Naive thymus-derived CD4-positive, alpha-beta T cell (primary cell): Measurements from ENCODE around the gene ALAD. TPM values are rescaled to one million over a fixed set of nuclear protein-coding genes. Genes with fewer than 3 reads are reported as not detected.

Experiments used
- ATAC-seq: fragments of 150-1000 bp; cut with Tn5 transposase; 2 replicates; pipeline ENCODE4 v1.10.0; 2021; ENCODE audit warnings: mild to moderate bottlenecking, moderate library complexity
- CTCF ChIA-PET: fragments of 350-600 bp; sonication (Branson Sonifier 250); formaldehyde crosslinking; loops from one replicate; lab custom pipeline; 2021; ENCODE audit warnings: antibody characterized with exemption; lab: Charles Lee
- POLR2A ChIA-PET: fragments of 350-600 bp; sonication (Branson Sonifier 250); formaldehyde crosslinking; loops from one replicate; lab custom pipeline; 2021; ENCODE audit warnings: antibody characterized with exemption, inconsistent platforms; lab: Charles Lee
- DNase-seq, 9 donors: peaks; one replicate each; pipeline versions ENCODE4 v3.0.0 to v3.0.0-alpha.2; 2020 to 2022; ENCODE audit warnings: mixed read lengths in 1 of 9
- H3K27ac ChIP-seq: one replicate; pipeline ENCODE4 v1.7.0; 2013; ENCODE audit warnings: mild to moderate bottlenecking, low read depth, low read length, moderate library complexity
- H3K27me3 ChIP-seq, 2 donors: one replicate each; pipeline ENCODE4 v1.7.0; 2013; ENCODE audit warnings: low read length in 2 of 2, mild to moderate bottlenecking in 2 of 2, moderate library complexity in 2 of 2; ENCODE audit not compliant: control insufficient read depth in 2 of 2, insufficient read depth in 2 of 2
- H3K36me3 ChIP-seq, 3 experiments: 1 replicate in 2 of 3; 2 replicates in 1 of 3; pipeline ENCODE4 v1.7.0; 2013; ENCODE audit warnings: low read length in 3 of 3, mild to moderate bottlenecking in 3 of 3, moderate library complexity in 1 of 3; ENCODE audit not compliant: insufficient read depth in 3 of 3, control insufficient read depth in 2 of 3
- H3K4me1 ChIP-seq, 2 donors: one replicate each; pipeline ENCODE4 v1.7.0; 2013; ENCODE audit warnings: low read length in 2 of 2, mild to moderate bottlenecking in 2 of 2, moderate library complexity in 1 of 2; ENCODE audit not compliant: control insufficient read depth in 2 of 2, insufficient read depth in 2 of 2
- H3K4me3 ChIP-seq: 2 replicates; pipeline ENCODE4 v1.7.0; 2013; ENCODE audit warnings: mild to moderate bottlenecking, low read length
- H3K9me3 ChIP-seq, 3 experiments: 1 replicate in 2 of 3; 2 replicates in 1 of 3; pipeline ENCODE4 v1.7.0; 2013; ENCODE audit warnings: low read length in 3 of 3; ENCODE audit not compliant: control insufficient read depth in 2 of 3
- H3K27ac Mint-ChIP-seq, 9 donors: one replicate each; pipeline ENCODE4 v1.8.0; 2020 to 2022; ENCODE audit warnings: mixed read lengths in 9 of 9, mild to moderate bottlenecking in 8 of 9, moderate library complexity in 5 of 9, inconsistent platforms in 2 of 9
- H3K27me3 Mint-ChIP-seq, 5 donors: one replicate each; pipeline ENCODE4 v1.8.0; 2021 to 2022; ENCODE audit warnings: mixed read lengths in 5 of 5, mild to moderate bottlenecking in 1 of 5
- H3K36me3 Mint-ChIP-seq, 5 donors: one replicate each; pipeline ENCODE4 v1.8.0; 2020 to 2022; ENCODE audit warnings: mixed read lengths in 5 of 5, mild to moderate bottlenecking in 3 of 5, inconsistent platforms in 1 of 5
- H3K4me1 Mint-ChIP-seq, 7 donors: one replicate each; pipeline ENCODE4 v1.8.0; 2020 to 2022; ENCODE audit warnings: mixed read lengths in 7 of 7, mild to moderate bottlenecking in 3 of 7, inconsistent platforms in 1 of 7
- H3K4me3 Mint-ChIP-seq, 10 donors: one replicate each; pipeline ENCODE4 v1.8.0; 2020 to 2022; ENCODE audit warnings: mild to moderate bottlenecking in 10 of 10, mixed read lengths in 10 of 10, moderate library complexity in 6 of 10, inconsistent platforms in 2 of 10
- H3K9me3 Mint-ChIP-seq, 11 donors: one replicate each; pipeline ENCODE4 v1.8.0; 2020 to 2022; ENCODE audit warnings: mixed read lengths in 11 of 11, mild to moderate bottlenecking in 4 of 11, inconsistent platforms in 1 of 11, moderate library complexity in 1 of 11
- intact Hi-C, 2 donors: fragments of 100-400 bp; cut with micrococcal nuclease; formaldehyde crosslinking; loops; one replicate each; pipeline ENCODE4 v1.15.1; 2023
- polyA plus RNA-seq, 2 donors: library from polyadenylated mRNA; unstranded; fragments of 300-500 nt; fragmentation: Illumina TruSeq; gene quantifications; one replicate each; pipeline ENCODE4 v1.2.3, GENCODE V29; 2021
- total RNA-seq, 6 experiments: library from RNA in 5 of 6; stranded (reverse) in 5 of 6; gene quantifications; 1 replicate in 5 of 6; 2 replicates in 1 of 6; pipeline ENCODE4 v1.2.3 and lab custom pipeline; 2021 to 2026

ALAD gene
- total and polyA plus RNA-seq, 7 experiments from 2014 or later: 24.2 to 45.5 (median 31.4) TPM

DNA sequence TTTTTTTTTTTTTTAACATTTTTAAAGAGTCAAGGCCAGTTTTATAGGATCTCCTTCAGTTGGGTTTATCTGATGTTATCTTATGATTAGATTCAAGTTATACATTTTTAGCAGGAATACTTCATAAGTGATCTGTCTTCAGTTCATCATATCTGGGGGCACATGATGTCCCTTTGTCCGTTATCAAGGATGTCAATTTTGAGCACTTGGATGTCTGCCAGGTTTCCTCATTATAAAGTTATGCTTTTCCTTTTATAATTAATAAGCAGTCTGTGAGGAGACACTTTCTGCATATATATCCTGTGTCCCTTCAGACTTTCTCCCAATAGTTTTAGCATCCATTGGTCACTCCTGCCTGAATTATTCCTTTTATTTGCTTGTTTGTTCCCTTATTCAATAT, 36.1 kb downstream of the ALAD start:
- H3K4me1 ChIP-seq: no peaks in the 10 kb centered on the region
- DNase-seq: no peak
- no peak overlapping the region for H3K27ac ChIP-seq
- Mint-ChIP-seq H3K27ac (peak overlapping the region in 1 of 9 donors; percentile 79), H3K4me1 (peaks cover 0 to 3% (median 0%) of the 10 kb centered on the region in 7 donors), H3K27me3 (no peaks in the 10 kb centered on the region), H3K4me3 (no peak overlapping the region), H3K9me3 (no peaks in the 10 kb centered on the region), H3K36me3 (peaks cover 0 to 7% (median 0%) of the 10 kb centered on the region in 5 donors)
- no peaks in the 10 kb centered on the region for H3K27me3 ChIP-seq
- ATAC-seq: no peak
- no peak overlapping the region for H3K4me3 ChIP-seq
- ChIA-PET CTCF (no interaction called here), POLR2A (interaction anchor here (0.6 to 1.0 kb wide), 2 partner anchors 8 to 38 kb away, joined by 3 read pairs; no protein-coding TSS in a partner anchor)
- intact Hi-C loops: no loop called here
- H3K36me3 ChIP-seq: no peaks in the 10 kb centered on the region
- H3K9me3 ChIP-seq: no peaks in the 10 kb centered on the region

DNA sequence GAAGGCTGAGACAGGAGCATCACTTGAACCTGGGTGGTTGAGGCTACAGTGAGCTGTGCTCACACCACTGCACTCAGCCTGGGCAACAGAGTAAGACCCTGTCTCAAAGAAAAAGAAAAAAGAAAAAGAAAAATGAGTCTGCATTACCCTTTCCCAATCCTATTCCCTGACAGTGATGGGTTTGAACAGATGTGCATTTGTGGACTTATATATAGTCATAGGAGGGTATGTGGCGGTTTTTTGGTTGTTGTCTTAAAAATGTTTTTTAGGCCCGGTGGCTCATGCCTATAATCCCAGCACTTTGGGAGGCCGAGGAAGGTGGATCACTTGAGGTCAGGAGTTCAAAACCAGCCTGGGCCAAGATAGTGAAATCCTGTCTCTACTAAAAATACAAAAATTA, 37.7 kb downstream of the ALAD start:
- peaks cover 0 to 5% (median 0%) of the 10 kb centered on the region in 5 donors for H3K36me3 Mint-ChIP-seq
- H3K27ac Mint-ChIP-seq: no peak overlapping the region
- H3K27me3 ChIP-seq: no peaks in the 10 kb centered on the region
- no peaks in the 10 kb centered on the region for H3K9me3 ChIP-seq
- no peak overlapping the region for H3K4me3 Mint-ChIP-seq
- ATAC-seq (no peak), DNase-seq (no peak)
- intact Hi-C loops: no loop called here
- no peaks in the 10 kb centered on the region for H3K9me3 Mint-ChIP-seq
- H3K4me1 ChIP-seq: no peaks in the 10 kb centered on the region
- no peak overlapping the region for H3K27ac ChIP-seq
- H3K27me3 Mint-ChIP-seq: no peaks in the 10 kb centered on the region
- POLR2A ChIA-PET: no interaction called here
- H3K4me1 Mint-ChIP-seq: peaks cover 0 to 3% (median 0%) of the 10 kb centered on the region in 7 donors
- no peaks in the 10 kb centered on the region for H3K36me3 ChIP-seq
- CTCF ChIA-PET: no interaction called here
- H3K4me3 ChIP-seq: no peak overlapping the region

DNA sequence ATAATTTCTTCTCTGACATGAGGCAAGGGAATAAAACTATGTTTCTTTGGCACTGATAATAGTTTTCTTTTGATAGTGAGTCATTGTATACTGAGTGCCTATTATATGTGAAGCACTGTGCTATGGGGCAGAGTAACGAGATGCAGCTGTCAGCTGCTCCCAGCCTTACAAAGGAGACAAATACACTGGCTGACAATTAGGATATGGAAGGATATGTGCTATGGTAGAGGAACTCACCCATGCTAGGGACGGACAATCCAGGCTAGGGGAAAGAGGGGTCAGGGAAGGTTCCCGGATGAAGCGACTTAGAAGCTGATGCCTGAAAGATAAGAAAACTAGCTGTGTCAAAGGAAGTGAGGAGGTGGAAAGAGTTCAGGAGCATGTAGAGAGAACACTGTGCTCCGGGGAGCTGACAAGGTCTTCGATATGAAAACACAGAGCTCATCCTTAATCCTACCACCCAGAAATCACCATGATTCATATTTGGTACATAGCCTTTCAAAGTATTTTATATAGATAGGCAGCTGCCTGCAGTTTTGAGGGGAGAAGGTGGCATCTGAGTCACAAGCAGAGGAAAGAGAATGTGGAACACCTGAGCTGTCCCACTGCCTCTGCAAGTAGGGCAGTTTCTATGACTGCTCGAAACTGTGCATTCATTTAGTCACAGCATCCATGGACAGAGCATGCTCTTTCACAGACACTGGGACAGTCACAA, 39.6 kb downstream of the ALAD start:
- no peak for ATAC-seq
- intact Hi-C loops: no loop called here

DNA sequence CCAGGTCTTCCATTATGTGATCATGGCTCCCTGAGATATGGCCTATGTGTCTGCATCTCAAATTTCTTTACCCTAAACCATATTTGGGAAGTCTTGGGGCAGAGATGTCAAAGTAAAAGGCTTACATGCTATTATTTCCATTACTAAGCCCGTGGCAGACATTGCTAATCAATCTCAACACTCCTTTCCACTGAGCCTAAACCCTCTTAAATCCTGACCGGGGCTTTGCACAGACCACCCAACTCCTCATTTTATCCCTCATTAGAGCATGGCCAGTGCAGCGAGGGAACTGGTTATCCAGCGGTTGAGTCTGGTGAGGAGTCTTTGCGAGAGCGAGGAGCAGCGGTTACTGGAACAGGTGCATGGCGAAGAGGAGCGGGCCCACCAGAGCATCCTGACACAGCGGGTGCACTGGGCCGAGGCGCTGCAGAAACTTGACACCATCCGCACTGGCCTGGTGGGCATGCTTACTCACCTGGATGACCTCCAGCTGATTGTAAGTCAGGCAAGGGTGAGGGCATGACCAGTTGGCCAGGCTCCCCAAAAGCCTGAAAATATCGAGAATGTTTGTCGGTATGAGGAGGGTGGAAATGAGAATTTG, 40.7 kb downstream of the ALAD start:
- ChIA-PET POLR2A (no interaction called here), CTCF (no interaction called here)

More for the DNA sequence above, 39.6 kb downstream of the ALAD start:
- no peak overlapping the region for H3K4me3 Mint-ChIP-seq
- H3K27me3 Mint-ChIP-seq: peaks cover 0 to 4% (median 0%) of the 10 kb centered on the region in 5 donors
- H3K4me1 Mint-ChIP-seq: peaks cover 0 to 3% (median 0%) of the 10 kb centered on the region in 7 donors
- H3K4me1 ChIP-seq: no peaks in the 10 kb centered on the region
- ChIA-PET POLR2A (no interaction called here), CTCF (no interaction called here)
- H3K27me3 ChIP-seq: no peaks in the 10 kb centered on the region
- no peaks in the 10 kb centered on the region for H3K9me3 Mint-ChIP-seq
- DNase-seq: no peak
- H3K36me3 ChIP-seq: no peaks in the 10 kb centered on the region
- H3K4me3 ChIP-seq: no peak overlapping the region
- H3K36me3 Mint-ChIP-seq: peaks cover 0 to 11% (median 0%) of the 10 kb centered on the region in 5 donors
- H3K9me3 ChIP-seq: no peaks in the 10 kb centered on the region
- H3K27ac ChIP-seq: no peak overlapping the region
- no peak overlapping the region for H3K27ac Mint-ChIP-seq

DNA sequence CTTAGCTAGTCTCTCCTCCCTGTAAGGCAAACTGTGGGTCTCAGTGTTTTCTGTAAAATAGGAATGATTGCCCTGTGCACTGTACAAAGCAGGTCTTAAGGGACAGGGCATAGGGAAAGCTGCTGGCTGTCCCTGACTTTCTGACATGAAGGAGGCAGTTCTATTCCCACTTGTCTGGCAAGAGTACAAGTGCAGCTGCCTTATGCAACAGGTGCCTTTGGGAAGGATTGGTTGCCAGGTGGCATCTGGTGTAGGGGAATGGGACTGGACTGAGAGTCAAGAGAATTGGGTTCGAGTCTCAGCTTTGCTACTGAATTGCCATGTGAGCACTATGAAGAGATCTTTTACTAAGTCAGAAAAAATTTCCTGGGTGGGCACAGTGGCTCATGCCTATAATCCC, 41.7 kb downstream of the ALAD start:
- ATAC-seq (no peak), DNase-seq (no peak)
- H3K36me3 Mint-ChIP-seq: peaks cover 0 to 10% (median 0%) of the 10 kb centered on the region in 5 donors
- H3K4me1 Mint-ChIP-seq: peaks cover 0 to 3% (median 0%) of the 10 kb centered on the region in 7 donors
- Histone ChIP-seq H3K4me3 (no peak overlapping the region), H3K4me1 (no peaks in the 10 kb centered on the region), H3K27ac (no peak overlapping the region), H3K9me3 (no peaks in the 10 kb centered on the region), H3K27me3 (no peaks in the 10 kb centered on the region), H3K36me3 (no peaks in the 10 kb centered on the region)
- ChIA-PET POLR2A (no interaction called here), CTCF (interaction anchor here (0.9 kb wide), 1 partner anchor 9 kb away, joined by 3 read pairs; no protein-coding TSS in a partner anchor)
- intact Hi-C loops: no loop called here
- peaks cover 0 to 4% (median 0%) of the 10 kb centered on the region in 5 donors for H3K27me3 Mint-ChIP-seq
- H3K4me3 Mint-ChIP-seq: no peak overlapping the region
- H3K27ac Mint-ChIP-seq: no peak overlapping the region
- H3K9me3 Mint-ChIP-seq: no peaks in the 10 kb centered on the region

More for the DNA sequence above, 40.7 kb downstream of the ALAD start:
- no peaks in the 10 kb centered on the region for H3K36me3 ChIP-seq
- H3K9me3 ChIP-seq: no peaks in the 10 kb centered on the region
- Mint-ChIP-seq H3K4me1 (peaks cover 0 to 3% (median 0%) of the 10 kb centered on the region in 7 donors), H3K36me3 (peaks cover 0 to 10% (median 0%) of the 10 kb centered on the region in 5 donors), H3K9me3 (no peaks in the 10 kb centered on the region), H3K4me3 (no peak overlapping the region), H3K27me3 (peaks cover 0 to 4% (median 0%) of the 10 kb centered on the region in 5 donors), H3K27ac (no peak overlapping the region)
- intact Hi-C loops: no loop called here
- H3K4me3 ChIP-seq: no peak overlapping the region
- no peak overlapping the region for H3K27ac ChIP-seq
- ATAC-seq (no peak), DNase-seq (no peak)
- H3K27me3 ChIP-seq: no peaks in the 10 kb centered on the region
- no peaks in the 10 kb centered on the region for H3K4me1 ChIP-seq

DNA sequence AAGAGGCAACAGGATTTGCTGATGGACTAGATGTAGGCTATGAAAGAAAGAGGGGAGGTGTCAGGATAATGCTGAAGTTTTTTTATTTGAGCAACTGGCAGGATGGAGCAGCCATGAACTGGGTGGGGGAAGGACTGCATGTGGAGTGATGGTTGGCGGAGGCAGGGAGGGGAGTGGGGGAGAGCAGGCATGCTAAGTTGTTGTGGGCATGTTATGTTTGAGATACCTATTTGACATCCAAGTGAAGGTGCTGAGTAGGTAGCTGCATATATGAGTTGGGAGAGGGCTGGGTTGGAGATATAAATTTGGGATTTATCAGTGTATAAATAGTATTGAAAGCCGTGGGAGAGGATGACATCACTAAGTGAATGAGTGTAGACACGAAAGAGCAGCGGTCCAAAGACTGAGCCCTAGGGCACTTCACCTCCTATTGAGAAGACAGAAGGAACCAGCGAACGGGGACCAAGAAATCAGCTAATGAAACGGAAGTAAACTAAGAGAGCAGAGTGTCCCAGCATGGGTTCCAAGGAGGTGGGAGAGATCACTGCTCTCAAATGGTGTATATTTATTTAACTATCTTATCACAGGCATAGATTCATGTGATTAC, 44.3 kb downstream of the ALAD start:
- Histone ChIP-seq H3K36me3 (no peaks in the 10 kb centered on the region), H3K27me3 (no peaks in the 10 kb centered on the region), H3K9me3 (no peaks in the 10 kb centered on the region), H3K27ac (no peak overlapping the region), H3K4me1 (no peaks in the 10 kb centered on the region), H3K4me3 (no peak overlapping the region)
- Mint-ChIP-seq H3K4me1 (peaks cover 0 to 10% (median 0%) of the 10 kb centered on the region in 7 donors), H3K4me3 (no peak overlapping the region), H3K36me3 (peaks cover 0 to 12% (median 0%) of the 10 kb centered on the region in 5 donors), H3K27ac (no peak overlapping the region), H3K9me3 (no peaks in the 10 kb centered on the region), H3K27me3 (peaks cover 0 to 20% (median 17%) of the 10 kb centered on the region in 5 donors)
- ATAC-seq (no peak), DNase-seq (no peak)
- ChIA-PET CTCF (no interaction called here), POLR2A (no interaction called here)
- intact Hi-C loops: no loop called here
